Fibroblast of skin of back (primary cell): Measurements from ENCODE around the gene TENM4.

Experiments
- DNase-seq: peaks from one replicate; pipeline ENCODE4 v3.0.0-alpha.2; 2013

The TENM4 gene

DNA sequence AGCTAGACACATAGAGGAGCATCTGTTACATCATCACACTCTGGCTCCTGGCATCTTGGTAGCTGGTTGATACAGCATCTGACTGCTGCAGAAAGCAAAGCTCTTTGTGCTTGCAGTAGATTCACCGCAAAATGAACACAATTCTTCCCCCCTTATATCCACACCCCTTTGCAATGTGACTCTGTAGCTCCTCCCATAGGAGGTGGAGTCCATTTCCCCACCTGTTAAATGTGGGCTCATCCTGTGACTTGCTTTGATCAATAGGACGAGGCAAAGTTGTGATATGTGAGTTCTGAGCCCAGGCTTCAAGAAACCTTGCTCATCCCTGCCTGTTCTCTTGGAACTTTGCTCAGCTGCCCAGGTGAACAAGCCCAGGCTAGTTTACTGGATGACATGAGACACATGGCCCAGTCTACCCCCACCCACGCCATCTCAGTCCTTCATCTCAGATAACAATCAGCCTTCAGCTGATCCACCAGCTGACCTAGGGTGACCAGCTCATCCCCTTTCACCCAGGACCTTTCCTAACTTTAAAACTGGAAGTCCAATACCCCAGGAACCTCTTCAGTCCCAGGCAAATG, 272.2 kb downstream of the TENM4 start:
- DNase-seq, result no peak

GRCh38 chr11:79167510-79168188, 273.2 kb downstream of the TENM4 start:
- no peak for DNase-seq

- no peak for DNase-seq
These were observed 274.9 kb downstream of the TENM4 start for GRCh38 chr11:79165908-79166307.

- DNase-seq, result peak; percentile 45
These were observed 279.9 kb downstream of the TENM4 start for GRCh38 chr11:79160791-79161403.

GRCh38 chr11:79159657-79160450, 281.0 kb downstream of the TENM4 start:
- no peak for DNase-seq

DNA sequence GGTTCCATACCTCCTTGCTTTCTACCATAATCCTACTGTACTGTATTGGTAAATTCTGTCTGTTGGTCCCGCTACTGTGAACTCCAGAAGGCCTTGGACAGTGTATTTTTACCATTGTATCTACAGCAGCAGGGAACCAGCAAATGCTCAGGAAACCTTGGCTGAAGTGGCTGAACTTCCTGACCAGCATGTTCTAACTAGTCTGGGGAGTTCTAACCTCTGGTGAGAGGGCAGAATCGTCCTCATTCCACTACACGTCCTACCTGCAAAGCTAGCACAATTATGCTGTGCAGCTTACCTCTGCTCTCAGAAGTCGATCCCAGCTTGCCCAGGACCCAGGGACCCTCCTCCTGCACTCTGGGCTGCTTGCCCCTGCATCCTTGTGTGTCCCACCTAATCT, 283.1 kb downstream of the TENM4 start:
- no peak for DNase-seq

- no peak for DNase-seq
These were observed 284.8 kb downstream of the TENM4 start for GRCh38 chr11:79156031-79156430.

DNA sequence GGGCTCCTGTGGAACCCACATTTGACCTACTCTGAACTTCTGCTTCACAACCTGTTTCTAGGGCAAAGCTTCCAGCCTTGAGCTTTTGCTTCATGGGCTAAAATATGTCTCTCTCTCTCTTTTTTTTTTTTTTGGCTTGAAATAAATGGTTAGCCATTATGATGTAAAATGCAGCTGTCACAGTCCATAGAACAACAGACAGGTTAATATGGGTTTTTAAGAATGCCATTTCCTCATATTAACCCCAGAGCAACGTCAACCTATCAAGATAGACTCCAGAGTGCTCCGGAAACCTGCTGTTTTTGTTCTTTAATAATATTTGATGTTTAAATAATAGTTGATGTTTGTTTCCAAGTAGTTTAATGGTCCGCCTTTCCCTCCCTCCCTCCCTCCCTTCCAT, 285.6 kb downstream of the TENM4 start:
- no peak for DNase-seq

GRCh38 chr11:79152511-79152910, 288.3 kb downstream of the TENM4 start:
- DNase-seq, result no peak

- no peak for DNase-seq
These were observed 289.4 kb downstream of the TENM4 start for GRCh38 chr11:79151396-79151795.

- DNase-seq, result peak; percentile 44
These were observed 289.9 kb downstream of the TENM4 start for GRCh38 chr11:79150966-79151365.

DNA sequence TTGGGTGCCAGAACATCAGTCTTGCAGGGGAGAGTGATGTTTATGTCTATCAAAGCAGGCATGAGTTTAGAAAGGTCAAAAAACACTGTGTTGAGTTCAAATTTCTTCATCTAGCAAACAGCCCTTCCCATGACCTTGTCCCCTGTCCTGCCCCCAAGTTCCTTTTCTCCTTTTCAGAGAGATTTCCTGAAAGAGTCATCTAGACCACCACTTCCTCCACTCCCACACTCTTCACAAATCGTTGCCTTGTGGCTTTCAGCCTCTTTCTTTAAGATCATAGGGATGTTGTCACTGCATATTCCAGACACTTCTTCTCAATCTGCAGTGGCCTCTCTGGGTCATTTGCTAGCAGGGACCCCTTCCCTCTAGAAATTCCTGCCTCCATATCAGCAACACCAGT, 290.5 kb downstream of the TENM4 start:
- no peak for DNase-seq

DNA sequence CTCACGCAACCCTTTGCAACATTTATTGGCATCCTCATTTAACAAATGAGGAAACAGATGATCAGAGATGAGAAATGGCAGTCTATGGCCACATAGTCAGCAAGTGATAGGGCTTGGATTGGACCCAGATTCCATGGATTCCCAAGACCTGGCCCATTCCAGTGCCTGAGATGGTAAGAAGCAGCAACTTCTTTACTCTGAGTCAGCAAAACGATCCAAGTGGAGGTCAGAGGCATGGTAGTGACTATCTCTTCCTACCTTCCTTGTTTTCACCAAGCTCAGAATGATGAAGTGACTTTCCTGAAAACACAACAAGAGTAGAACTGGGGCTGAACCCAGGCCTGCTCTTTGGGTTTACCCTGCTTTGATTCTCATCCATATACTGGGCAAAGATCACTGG, 293.1 kb downstream of the TENM4 start:
- DNase-seq, result no peak

DNA sequence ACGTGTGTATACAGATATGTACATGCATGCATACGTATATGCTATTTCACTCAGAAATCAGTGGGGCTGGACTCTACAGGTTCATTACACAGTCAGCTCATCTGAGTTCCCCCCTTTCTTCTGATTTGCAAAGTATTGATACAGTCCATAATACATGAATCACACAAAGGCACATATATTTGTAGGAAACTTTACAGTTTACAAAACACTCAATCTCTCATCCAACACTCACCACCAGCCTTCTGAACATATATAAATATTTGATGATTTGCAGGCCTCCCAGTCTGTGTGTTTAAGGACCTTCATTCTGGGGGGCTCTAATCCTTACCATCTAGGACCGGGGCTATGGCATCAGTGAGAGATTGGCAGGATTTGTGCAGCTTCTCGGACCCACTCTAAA, 293.8 kb downstream of the TENM4 start:
- DNase-seq, result no peak

DNA sequence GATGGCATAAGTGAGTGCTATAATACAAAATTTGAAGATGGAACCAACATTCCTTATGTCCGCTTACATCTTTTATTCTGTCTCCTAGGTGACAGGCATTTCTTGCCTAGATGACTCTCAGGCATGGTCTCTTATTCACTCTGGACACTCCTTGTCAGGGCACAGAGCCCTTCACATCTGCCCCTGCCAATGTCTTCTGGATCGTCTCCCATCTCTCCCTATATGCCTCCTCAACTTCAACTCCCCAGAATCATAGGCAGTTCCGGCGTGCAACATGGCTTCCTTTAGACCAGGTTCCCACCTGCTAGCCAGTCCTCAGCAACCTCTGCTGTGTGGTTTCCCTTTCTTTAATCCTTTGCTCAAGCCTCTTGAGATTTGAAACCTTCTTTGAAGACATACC, 300.9 kb downstream of the TENM4 start:
- no peak for DNase-seq

- DNase-seq, result no peak
These were observed 311.1 kb downstream of the TENM4 start for GRCh38 chr11:79129702-79130101.

GRCh38 chr11:79128291-79128690, 312.5 kb downstream of the TENM4 start:
- DNase-seq, result no peak

GRCh38 chr11:79122759-79123158, 318.1 kb downstream of the TENM4 start:
- DNase-seq, result no peak

- no peak for DNase-seq
These were observed 319.5 kb downstream of the TENM4 start for GRCh38 chr11:79121351-79121750.

DNA sequence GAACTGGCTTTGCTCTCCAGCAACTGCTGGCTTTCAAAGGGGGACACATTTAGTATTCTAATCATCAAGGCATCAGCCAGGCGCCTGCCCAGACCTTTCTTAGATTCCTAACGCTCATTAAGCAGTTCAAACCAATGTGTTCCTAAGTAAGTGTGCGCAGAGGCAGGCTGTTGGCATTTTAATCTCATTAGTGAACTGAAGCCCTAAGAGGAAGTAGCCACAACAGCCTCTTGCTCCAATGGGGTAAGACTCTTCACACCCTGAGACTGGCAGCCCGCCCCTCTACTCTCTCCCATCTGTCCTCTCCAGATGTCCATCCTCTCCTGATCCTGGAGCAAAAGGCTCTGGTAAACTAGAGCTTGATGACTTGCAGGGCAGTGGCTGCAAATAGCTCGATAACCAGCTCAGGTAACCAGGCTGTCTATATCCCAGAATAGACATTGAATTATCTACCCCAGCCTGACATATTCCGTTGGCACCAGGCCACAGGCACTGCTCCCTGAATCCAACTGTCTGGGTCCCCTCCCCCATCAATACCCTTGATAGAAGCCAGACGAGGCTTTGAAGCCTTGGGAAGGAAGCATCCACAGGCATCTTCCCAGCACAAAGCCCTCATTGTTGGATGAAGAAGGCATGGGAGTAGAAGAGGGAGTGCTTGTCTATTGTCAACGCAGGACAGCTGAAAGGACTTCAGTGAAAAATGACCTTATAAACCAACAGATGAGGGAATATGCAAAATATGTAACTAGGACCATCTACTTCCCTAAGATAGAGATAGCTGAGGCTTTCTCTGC, 321.1 kb downstream of the TENM4 start:
- no peak for DNase-seq

DNA sequence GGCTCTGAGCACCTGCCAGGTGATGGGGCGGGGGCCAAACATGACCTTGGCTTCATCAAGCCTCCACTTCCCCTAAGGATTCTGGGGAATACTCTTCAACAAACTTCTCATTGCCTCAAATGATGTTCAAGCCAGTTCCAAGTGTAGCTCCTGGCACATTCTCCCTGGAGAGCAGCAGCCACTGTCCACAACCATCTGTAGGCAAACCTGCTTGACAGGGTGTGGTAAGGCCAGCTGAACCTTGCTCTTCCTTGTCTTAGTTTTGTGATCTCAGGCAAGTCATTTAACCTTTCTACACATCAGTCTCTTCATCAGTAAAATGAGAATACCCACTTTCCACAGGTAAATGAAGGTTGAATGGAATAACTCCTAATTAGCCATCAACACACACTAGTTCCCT, 323.3 kb downstream of the TENM4 start:
- DNase-seq, result no peak

DNA sequence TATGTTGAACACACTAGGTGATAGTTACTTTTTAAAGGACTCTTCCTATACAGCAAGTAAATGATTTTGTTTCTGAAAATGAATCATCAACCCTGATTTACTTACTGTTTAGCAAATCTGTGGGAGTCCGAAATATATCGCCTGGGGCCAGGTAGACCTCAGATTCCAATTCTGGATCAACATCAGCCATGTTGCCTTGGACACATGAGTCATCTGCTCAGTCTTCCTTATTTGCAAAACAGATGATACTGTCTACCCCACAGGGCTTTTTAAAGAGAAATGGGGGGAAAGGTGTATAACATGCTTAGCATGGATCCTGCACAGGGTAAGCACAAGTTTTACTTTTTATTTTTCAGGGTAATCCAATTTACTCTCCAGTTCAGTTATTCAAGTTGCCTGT, 324.2 kb downstream of the TENM4 start:
- DNase-seq, result no peak
